Body of pancreas (tissue), 4 donors: ENCODE results near the gene CGGBP1. TPM values are rescaled to one million over a fixed set of nuclear protein-coding genes. Genes with fewer than 3 reads are reported as not detected.

Experiments used
- ATAC-seq: fragments of 150-250 bp; one replicate; pipeline ENCODE4 v1.9.1; 2016
- DNase-seq, 4 donors: peaks; one replicate each; pipeline ENCODE4 v3.0.0-alpha.2; 2019
- H3K27ac ChIP-seq, 4 donors: fragments of 200-600 bp; sonication (generic); 1 replicate in 3 of 4; 2 replicates in 1 of 4; pipeline versions ENCODE4 v1.5.1 to v1.6.1; 2016 to 2019; ENCODE audit warnings: mild to moderate bottlenecking in 1 of 4, mixed read lengths in 1 of 4, moderate library complexity in 1 of 4
- H3K27me3 ChIP-seq, 2 donors: fragments of 200-600 bp; sonication (generic); one replicate each; pipeline ENCODE4 v1.6.0; 2016; ENCODE audit warnings: mild to moderate bottlenecking in 1 of 2
- H3K36me3 ChIP-seq, 2 donors: fragments of 200-600 bp; sonication (generic); replicated peaks in 1 of 2; 2 replicates each; pipeline ENCODE4 v1.5.1; 2016; ENCODE audit warnings: low read depth in 2 of 2; ENCODE audit not compliant: insufficient read depth in 1 of 2
- H3K4me1 ChIP-seq: fragments of 200-600 bp; sonication (generic); one replicate; pipeline ENCODE4 v1.6.0; 2016
- H3K4me3 ChIP-seq, 2 donors: fragments of 200-600 bp; sonication (generic); 1 replicate in 1 of 2; 2 replicates in 1 of 2; pipeline ENCODE4 v1.5.1; 2016 to 2019
- H3K9me3 ChIP-seq, 3 donors: fragments of 200-600 bp; sonication (generic); 1 replicate in 2 of 3; 2 replicates in 1 of 3; pipeline ENCODE4 v1.5.1; 2016
- POLR2A ChIP-seq, 3 donors: fragments of 450-650 bp; IDR thresholded peaks; one replicate each; pipeline ENCODE4 v1.6.1; 2016; ENCODE audit warnings: antibody characterized with exemption in 3 of 3, mild to moderate bottlenecking in 2 of 3
- WGBS, 2 donors: methylation state at CpG; one replicate each; pipeline ENCODE4 v1.1.5; 2017; 5-methylcytosine and 5-hydroxymethylcytosine counted together
- intact Hi-C: fragments of 100-400 bp; cut with DNase I; formaldehyde crosslinking; loops from one replicate; pipeline ENCODE4 v1.15.1; 2023
- total RNA-seq, 2 donors: library from RNA; depleted of rRNA; stranded (reverse); fragments of >200 nt; gene quantifications; one replicate each; pipeline ENCODE4 v1.1.0, GENCODE V29; 2016
- TF ChIP-seq, protein P1 (sequence below), 7 experiments: fragments of 450-650 bp in 4 of 7; fragments of 200-600 bp in 3 of 7; sonication (generic) in 3 of 7; IDR thresholded peaks; one replicate each; pipeline ENCODE4 v1.5.1; 2016 to 2019; ENCODE audit warnings: antibody characterized with exemption in 7 of 7

CGGBP1 gene
- total RNA-seq, 2 donors from 2014 or later: 38.6 to 44.4 TPM

DNA sequence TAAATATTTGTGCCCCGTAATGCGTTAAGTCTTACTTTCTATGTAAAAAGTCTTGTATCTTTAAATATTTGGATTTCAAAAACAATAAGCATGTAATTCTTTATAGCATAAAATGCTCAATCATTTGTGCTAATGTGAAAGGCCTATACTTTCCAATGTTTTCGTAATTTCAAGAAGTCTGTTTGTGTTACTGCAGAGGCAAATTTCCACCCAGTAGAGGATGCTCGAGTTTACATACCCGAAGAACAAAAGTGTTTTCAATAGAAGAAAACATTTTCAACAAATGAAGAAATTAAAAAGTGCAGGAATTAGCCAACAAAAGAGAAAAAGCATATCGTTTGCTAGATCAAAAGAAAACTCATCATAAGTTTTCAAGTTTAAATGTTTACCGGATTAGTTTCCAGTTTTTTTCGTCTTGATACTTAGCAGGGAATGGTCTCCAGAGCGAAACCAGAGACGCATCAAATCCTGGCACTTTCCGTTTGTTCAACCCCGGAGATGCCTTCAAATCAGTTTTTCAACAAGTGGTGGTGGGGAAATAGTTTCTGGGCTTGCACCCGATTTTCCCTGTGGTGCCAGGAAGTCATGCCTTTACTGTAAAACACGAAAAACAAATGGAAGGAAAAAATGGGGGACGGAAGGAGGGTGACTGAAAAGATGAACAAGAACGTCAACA, 1.0 kb downstream of the CGGBP1 start:
- H3K4me3 ChIP-seq: peak overlapping the region; percentile 89 to 90
- 12 to 14% methylated on average over 16 of the region's 16 CpGs for WGBS, 2 donors
- no peak for DNase-seq

DNA sequence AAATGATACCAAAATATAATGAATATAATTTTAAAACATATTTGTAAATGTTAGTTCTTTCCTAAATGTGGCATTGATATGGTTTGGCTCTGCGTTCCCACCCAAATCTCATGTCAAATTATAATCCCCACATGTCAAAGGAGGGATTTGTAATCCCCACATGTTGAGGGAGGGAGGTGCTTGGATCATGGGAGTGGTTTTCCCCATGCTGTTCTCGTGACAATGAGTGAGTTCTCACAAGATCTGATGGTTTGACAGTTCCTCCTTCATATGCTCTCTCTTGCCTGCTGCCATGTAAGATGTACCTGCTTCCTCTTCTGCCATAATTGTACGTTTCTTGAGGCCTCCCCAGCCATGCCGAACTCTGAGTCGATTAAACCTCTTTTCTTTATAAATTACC, 12.0 kb downstream of the CGGBP1 start:
- H3K36me3 ChIP-seq: no peaks in the 10 kb centered on the region
- no peak for ATAC-seq
- no peak for DNase-seq
- no peaks in the 10 kb centered on the region for H3K9me3 ChIP-seq
- no peak overlapping the region for H3K27ac ChIP-seq
- H3K27me3 ChIP-seq: no peaks in the 10 kb centered on the region
- H3K4me1 ChIP-seq: no peaks in the 10 kb centered on the region
- 70 to 77% methylated on average over 5 of the region's 5 CpGs for WGBS, 2 donors
- no peak for TF ChIP-seq POLR2A (IDR thresholded peaks at IDR 0.05)
- TF ChIP-seq, protein P1, sequence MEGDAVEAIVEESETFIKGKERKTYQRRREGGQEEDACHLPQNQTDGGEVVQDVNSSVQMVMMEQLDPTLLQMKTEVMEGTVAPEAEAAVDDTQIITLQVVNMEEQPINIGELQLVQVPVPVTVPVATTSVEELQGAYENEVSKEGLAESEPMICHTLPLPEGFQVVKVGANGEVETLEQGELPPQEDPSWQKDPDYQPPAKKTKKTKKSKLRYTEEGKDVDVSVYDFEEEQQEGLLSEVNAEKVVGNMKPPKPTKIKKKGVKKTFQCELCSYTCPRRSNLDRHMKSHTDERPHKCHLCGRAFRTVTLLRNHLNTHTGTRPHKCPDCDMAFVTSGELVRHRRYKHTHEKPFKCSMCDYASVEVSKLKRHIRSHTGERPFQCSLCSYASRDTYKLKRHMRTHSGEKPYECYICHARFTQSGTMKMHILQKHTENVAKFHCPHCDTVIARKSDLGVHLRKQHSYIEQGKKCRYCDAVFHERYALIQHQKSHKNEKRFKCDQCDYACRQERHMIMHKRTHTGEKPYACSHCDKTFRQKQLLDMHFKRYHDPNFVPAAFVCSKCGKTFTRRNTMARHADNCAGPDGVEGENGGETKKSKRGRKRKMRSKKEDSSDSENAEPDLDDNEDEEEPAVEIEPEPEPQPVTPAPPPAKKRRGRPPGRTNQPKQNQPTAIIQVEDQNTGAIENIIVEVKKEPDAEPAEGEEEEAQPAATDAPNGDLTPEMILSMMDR (IDR thresholded peaks at IDR 0.05): no peak
- no peak overlapping the region for H3K4me3 ChIP-seq
- intact Hi-C loops: no loop called here

More for the DNA sequence above, 1.0 kb downstream of the CGGBP1 start:
- H3K9me3 ChIP-seq: no peaks in the 10 kb centered on the region
- H3K27me3 ChIP-seq: no peaks in the 10 kb centered on the region
- H3K27ac ChIP-seq: peak overlapping the region; percentile 92 to 99 (median 94)
- TF ChIP-seq POLR2A (IDR thresholded peaks at IDR 0.05): no peak
- TF ChIP-seq, protein P1 (IDR thresholded peaks at IDR 0.05): no peak
- no peak for ATAC-seq
- intact Hi-C loops: no loop called here
- peaks cover 32% of the 10 kb centered on the region for H3K4me1 ChIP-seq
- H3K36me3 ChIP-seq: peaks cover 6 to 11% of the 10 kb centered on the region in 2 donors

DNA sequence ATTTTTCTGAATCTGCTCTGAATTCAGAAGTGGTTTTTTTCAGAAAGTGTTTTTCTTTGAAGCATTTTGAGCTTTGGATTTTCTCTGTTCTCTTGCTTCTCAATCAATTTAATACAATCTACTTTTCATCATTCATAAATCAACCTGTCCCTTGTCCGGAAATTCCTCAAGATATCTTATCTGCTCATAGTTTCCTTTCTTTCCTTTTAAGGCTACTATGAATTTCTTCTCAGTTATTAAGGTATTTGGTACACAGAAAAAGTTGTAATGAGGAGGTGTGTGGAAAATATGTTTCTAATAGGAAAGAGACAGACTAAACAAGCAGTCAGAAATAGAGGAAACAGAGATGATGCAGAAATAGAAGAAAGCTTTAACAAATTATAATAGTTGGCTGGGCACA, 14.4 kb downstream of the CGGBP1 start:
- H3K27ac ChIP-seq: no peak overlapping the region
- H3K36me3 ChIP-seq: no peaks in the 10 kb centered on the region
- intact Hi-C loops: no loop called here
- no peaks in the 10 kb centered on the region for H3K27me3 ChIP-seq
- H3K4me3 ChIP-seq: no peak overlapping the region
- no peaks in the 10 kb centered on the region for H3K9me3 ChIP-seq
- 6 to 25% methylated on average over 1 of the region's 1 CpG for WGBS, 2 donors
- DNase-seq (no peak), ATAC-seq (no peak)
- no peaks in the 10 kb centered on the region for H3K4me1 ChIP-seq
- TF ChIP-seq, protein P1 (IDR thresholded peaks at IDR 0.05): no peak
- no peak for TF ChIP-seq POLR2A (IDR thresholded peaks at IDR 0.05)

DNA sequence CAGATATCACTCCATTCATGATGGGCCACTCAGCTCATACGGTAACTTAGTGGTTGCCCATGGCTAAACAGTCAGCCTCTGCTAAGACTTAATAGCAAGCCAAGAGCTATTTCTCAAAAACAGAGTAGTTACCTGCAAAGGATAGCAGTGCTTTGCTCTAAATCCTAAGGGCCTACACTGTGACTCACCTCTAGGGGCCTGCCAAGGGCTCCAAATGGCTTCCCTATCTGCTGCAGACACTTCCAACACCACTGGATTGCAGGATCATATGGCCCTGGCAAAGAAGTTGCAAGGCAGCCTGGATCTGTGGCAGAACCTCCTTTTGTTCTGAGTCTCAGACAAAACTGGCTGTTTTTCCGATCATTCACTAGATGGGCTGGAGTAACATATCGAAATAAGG, 17.8 kb downstream of the CGGBP1 start:
- Histone ChIP-seq H3K27ac (no peak overlapping the region), H3K27me3 (no peaks in the 10 kb centered on the region), H3K9me3 (no peaks in the 10 kb centered on the region), H3K4me1 (no peaks in the 10 kb centered on the region), H3K4me3 (no peak overlapping the region), H3K36me3 (no peaks in the 10 kb centered on the region)
- intact Hi-C loops: no loop called here
- TF ChIP-seq POLR2A (IDR thresholded peaks at IDR 0.05): no peak
- TF ChIP-seq, protein P1 (IDR thresholded peaks at IDR 0.05): no peak
- ATAC-seq (no peak), DNase-seq (no peak)
- 93 to 97% methylated on average over 3 of the region's 3 CpGs for WGBS, 2 donors

DNA sequence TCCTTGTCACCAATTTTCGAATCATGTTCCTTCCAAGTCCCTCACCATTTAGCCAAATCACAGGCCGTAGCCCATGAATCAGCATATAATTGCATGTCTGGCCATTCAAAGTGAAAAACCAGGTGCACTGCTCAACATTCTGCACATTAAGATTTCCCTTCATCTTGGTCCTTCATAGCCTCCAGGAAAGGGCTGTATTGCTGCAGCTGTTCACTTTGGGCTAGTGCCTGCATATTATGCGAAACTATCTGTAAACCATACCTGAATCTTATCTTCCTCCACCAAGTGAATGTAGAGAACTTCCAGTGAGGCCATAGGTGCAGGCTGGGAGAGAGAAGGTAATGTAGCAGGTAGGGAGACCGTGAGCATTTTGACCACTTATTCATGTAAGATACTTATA, 18.3 kb downstream of the CGGBP1 start:
- H3K4me3 ChIP-seq: no peak overlapping the region
- no peak overlapping the region for H3K27ac ChIP-seq
- no peaks in the 10 kb centered on the region for H3K4me1 ChIP-seq
- no peak for TF ChIP-seq POLR2A (IDR thresholded peaks at IDR 0.05)
- TF ChIP-seq, protein P1 (IDR thresholded peaks at IDR 0.05): no peak
- DNase-seq: no peak
- H3K27me3 ChIP-seq: no peaks in the 10 kb centered on the region
- intact Hi-C loops: no loop called here
- WGBS, 2 donors: 75 to 82% methylated on average over 4 of the region's 4 CpGs
- H3K9me3 ChIP-seq: no peaks in the 10 kb centered on the region
- no peaks in the 10 kb centered on the region for H3K36me3 ChIP-seq
- no peak for ATAC-seq
